Smooth muscle cell of the coronary artery (primary cell): ENCODE results near the gene CCL14. TPM values are rescaled to one million over a fixed set of nuclear protein-coding genes. Genes with fewer than 3 reads are reported as not detected.

Source experiments
- total RNA-seq: library from RNA; depleted of rRNA; stranded (reverse); fragments of >200 nt; gene quantifications from 2 replicates; pipeline ENCODE4 v1.2.3, GENCODE V29; 2014; ENCODE audit warnings: low replicate concordance

Gene CCL14
- not detected in 2 replicates for total RNA-seq

DNA sequence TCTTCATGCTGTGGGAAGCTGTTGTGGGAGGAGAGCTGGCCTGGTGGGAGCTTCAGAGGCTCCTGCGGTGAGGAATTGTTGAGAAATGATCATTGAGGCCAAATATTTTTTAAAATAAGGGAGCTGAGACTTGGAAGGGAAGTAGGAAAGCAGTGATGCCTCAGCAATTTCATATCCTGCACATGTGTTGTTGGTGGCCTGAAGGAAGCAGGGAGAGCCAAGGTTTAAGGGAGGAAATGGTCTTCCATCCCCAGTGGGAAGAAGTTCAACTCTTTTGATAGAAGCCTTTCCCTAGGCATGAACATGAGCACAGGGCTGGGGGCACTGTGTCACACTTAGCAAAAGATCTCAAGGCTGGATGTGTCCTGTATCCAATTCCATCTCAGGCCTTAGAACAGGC, at the start of gene CCL14:
Gene CCL14 (minus strand): TSS at position 87 of the 400 bp plus-strand sequence. CDS start 80 bp downstream, at position 7.

DNA sequence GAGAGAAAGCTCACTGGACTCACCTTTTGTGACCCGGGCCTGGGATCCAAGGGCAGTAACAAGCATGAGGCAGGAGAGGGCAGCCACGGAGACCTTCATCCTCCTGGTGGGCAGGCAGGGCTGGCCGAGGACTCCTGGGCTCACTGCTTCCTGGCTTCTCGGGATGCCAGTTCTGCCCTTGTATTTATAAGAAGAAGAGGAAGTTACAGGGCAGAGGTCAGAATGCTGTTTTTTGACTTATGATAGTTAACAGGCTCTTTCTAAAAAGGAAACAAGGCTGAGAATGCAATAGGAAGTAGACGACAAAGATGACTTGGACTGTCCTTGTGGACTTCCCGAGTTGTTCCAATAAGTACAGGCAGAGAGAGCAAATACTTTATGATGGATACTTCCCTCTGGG, 31.3 kb upstream of the CCL14 start, which contains the start of gene CCL23:
Gene CCL23 (minus strand): TSS at position 174 of the 400 bp plus-strand sequence. CDS start 75 bp downstream, at position 99.

DNA sequence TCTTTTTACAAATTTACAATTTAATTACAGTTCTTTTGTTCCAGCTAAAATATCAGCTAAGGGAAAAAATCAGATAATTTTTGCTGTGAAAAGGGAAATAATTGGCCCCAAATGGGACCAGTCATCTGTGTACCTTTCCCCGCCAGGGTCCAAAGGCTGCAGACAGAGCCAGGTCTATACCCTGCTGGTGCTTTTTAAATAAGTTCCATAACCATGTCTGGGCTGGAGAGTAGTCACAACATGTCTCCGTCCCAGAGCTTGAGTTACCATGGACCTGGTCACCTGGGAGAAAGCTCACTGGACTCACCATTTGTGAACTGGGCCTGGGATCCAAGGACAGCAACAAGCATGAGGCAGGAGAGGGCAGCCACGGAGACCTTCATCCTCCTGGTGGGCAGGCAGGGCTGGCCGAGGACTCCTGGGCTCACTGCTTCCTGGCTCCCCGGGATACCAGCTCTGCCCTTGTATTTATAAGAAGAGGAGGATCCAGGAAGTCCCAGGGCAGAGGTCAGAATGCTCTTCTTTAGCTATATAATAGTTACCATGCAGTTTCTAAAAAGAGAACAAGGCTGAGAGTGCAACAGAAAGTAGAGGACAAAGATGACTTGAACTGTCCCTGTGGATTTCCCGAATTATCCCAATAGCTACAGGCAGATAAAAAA, 14.7 kb upstream of the CCL14 start, which contains the start of gene CCL15:
Gene CCL15 (minus strand): TSS at position 444 of the 662 bp plus-strand sequence. CDS start 61 bp downstream, at position 383.

DNA sequence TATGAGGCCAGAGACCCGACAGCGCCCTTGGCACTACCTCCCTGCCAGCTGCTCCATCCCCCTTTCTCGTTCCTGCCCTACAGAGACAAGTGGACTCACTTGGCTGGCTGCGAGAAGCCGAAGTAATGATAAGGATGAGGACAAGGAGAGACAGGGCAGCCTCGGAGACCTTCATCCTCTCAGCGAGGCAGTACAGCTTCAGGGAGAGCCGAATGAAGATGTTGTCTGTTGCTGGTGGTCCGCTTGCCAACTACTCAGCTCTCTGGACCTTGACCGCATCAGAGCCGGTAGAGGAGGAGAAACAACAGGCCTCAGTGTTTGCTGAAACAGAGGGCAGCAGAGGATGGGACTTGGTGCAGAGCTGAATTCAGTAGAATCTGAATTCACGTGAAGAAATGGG, 5.3 kb downstream of the CCL14 start, which contains the start of gene CCL16:
Gene CCL16 (minus strand): TSS at position 252 of the 400 bp plus-strand sequence. CDS start 77 bp downstream, at position 175.

DNA sequence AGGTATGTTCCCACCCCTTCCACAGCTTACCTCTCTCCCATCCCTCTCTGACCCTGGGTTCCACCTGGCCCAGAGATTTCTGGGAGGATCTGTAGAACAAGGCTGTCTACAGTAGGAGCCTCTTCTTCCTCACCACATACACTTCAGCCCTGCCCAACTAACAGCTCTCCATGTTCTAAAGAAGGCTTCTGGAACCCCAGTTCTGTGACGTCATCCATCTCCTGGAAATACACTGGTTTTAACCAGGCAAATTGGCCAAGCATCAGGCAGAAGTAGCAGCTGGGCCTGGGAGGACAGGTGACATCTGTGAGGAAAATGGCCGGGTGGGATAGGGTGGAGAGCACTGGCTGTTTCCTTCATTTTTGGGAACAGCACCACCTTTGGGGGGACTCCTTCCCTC, 43.0 kb downstream of the CCL14 start, which contains the start of gene LYZL6:
Gene LYZL6 (minus strand): TSS at position 177 of the 400 bp plus-strand sequence. CDS start 4,357 bp downstream, outside the sequence.

Other genes with a start within 250 kb of the CCL14 start
- gene GAS2L2, start 233.5 kb downstream of the CCL14 start, total RNA-seq, result 0.08 TPM in 1 of 2 replicates, not detected in the other
- gene C17orf50, start 225.8 kb downstream of the CCL14 start, total RNA-seq, result not detected in 2 replicates
- gene MMP28, start 191.1 kb downstream of the CCL14 start, total RNA-seq, result 0.60 TPM in 1 of 2 replicates, not detected in the other
- 48.0 and 60.9 TPM in 2 replicates for gene TAF15, start 177.2 kb downstream of the CCL14 start, total RNA-seq
- gene HEATR9, start 117.8 kb downstream of the CCL14 start, total RNA-seq, result not detected in 2 replicates
- gene CCL5, start 106.4 kb downstream of the CCL14 start, total RNA-seq, result 0.08 TPM in 1 of 2 replicates, not detected in the other
- 0.38 TPM in 1 of 2 replicates, not detected in the other for gene RDM1, start 56.0 kb downstream of the CCL14 start, total RNA-seq
- not detected in 2 replicates for gene LYZL6, start 43.0 kb downstream of the CCL14 start, total RNA-seq
- not detected in 2 replicates for gene CCL16, start 5.2 kb downstream of the CCL14 start, total RNA-seq
- gene CCL15, start 14.8 kb upstream of the CCL14 start, total RNA-seq, result not detected in 2 replicates
- gene CCL23, start 31.2 kb upstream of the CCL14 start, total RNA-seq, result not detected in 2 replicates
- not detected in 2 replicates for gene CCL18, start 77.5 kb upstream of the CCL14 start, total RNA-seq
- not detected in 2 replicates for gene CCL3, start 103.4 kb upstream of the CCL14 start, total RNA-seq
- gene CCL4, start 117.1 kb upstream of the CCL14 start, total RNA-seq, result not detected in 2 replicates
- 0.75 and 1.8 TPM in 2 replicates for gene TBC1D3B, start 189.9 kb upstream of the CCL14 start, total RNA-seq
- gene CCL3L1, start 210.0 kb upstream of the CCL14 start, total RNA-seq, result not detected in 2 replicates
- not detected in 2 replicates for gene CCL4L2, start 224.3 kb upstream of the CCL14 start, total RNA-seq